Measurements from ENCODE around the gene DOCK1.

GRCh38 chr10:127498087-127498486, 592.9 kb downstream of the DOCK1 start:
- TF ChIP-seq, protein P1, sequence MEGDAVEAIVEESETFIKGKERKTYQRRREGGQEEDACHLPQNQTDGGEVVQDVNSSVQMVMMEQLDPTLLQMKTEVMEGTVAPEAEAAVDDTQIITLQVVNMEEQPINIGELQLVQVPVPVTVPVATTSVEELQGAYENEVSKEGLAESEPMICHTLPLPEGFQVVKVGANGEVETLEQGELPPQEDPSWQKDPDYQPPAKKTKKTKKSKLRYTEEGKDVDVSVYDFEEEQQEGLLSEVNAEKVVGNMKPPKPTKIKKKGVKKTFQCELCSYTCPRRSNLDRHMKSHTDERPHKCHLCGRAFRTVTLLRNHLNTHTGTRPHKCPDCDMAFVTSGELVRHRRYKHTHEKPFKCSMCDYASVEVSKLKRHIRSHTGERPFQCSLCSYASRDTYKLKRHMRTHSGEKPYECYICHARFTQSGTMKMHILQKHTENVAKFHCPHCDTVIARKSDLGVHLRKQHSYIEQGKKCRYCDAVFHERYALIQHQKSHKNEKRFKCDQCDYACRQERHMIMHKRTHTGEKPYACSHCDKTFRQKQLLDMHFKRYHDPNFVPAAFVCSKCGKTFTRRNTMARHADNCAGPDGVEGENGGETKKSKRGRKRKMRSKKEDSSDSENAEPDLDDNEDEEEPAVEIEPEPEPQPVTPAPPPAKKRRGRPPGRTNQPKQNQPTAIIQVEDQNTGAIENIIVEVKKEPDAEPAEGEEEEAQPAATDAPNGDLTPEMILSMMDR (IDR thresholded peaks at IDR 0.05): no peak
- TF ChIP-seq POLR2A (IDR thresholded peaks at IDR 0.05): no peak
- no peak for TF ChIP-seq POLR2AphosphoS5 (IDR thresholded peaks at IDR 0.05)
